GM19238 (cell line): ENCODE measurements around the gene FMC1.
"Not testable (repeated sequence)": the region's sequence is repeated elsewhere in the genome, so short reads cannot be mapped to it uniquely, and the experiment has no call there.

Experiments
- DNase-seq: peaks from one replicate; pipeline ENCODE4 v3.0.0; 2011; ENCODE audit warnings: low spot score; ENCODE audit not compliant: insufficient read length

FMC1 gene

GRCh38 chr7:139341058-139341775 is at the start of gene FMC1:
TSS of gene FMC1 (plus strand) at chr7:139341337. CDS start at chr7:139341385, 48 bp downstream.
- peak; percentile 32 for DNase-seq

- DNase-seq, result no peak
Measured at GRCh38 chr7:139292821-139293220, 48.3 kb upstream of the FMC1 start.

- DNase-seq, result no peak
Measured at GRCh38 chr7:139293534-139293933, 47.6 kb upstream of the FMC1 start.

GRCh38 chr7:139294241-139294640 is 46.9 kb upstream of the FMC1 start:
- DNase-seq, result no peak

GRCh38 chr7:139294951-139295575 is 46.1 kb upstream of the FMC1 start:
- no peak for DNase-seq

GRCh38 chr7:139297795-139298194 is 43.3 kb upstream of the FMC1 start:
- no peak for DNase-seq

- DNase-seq, result no peak
Measured at GRCh38 chr7:139299296-139299695, 41.8 kb upstream of the FMC1 start.

GRCh38 chr7:139300390-139300789 is 40.7 kb upstream of the FMC1 start:
- no peak for DNase-seq

- DNase-seq, result no peak
Measured at GRCh38 chr7:139304517-139304916, 36.6 kb upstream of the FMC1 start.

GRCh38 chr7:139317939-139318505 is 23.1 kb upstream of the FMC1 start:
- no peak for DNase-seq

- no peak for DNase-seq
Measured at GRCh38 chr7:139321071-139321745, 19.9 kb upstream of the FMC1 start.

- not testable (repeated sequence) for DNase-seq
Measured at GRCh38 chr7:139324709-139325108, 16.4 kb upstream of the FMC1 start.

- DNase-seq, result no peak
Measured at GRCh38 chr7:139328375-139328774, 12.8 kb upstream of the FMC1 start.

- no peak for DNase-seq
Measured at GRCh38 chr7:139329119-139329518, 12.0 kb upstream of the FMC1 start.

- DNase-seq, result no peak
Measured at GRCh38 chr7:139330333-139331030, 10.7 kb upstream of the FMC1 start.

- no peak for DNase-seq
Measured at GRCh38 chr7:139332697-139333359, 8.3 kb upstream of the FMC1 start.

GRCh38 chr7:139333443-139333842 is 7.7 kb upstream of the FMC1 start:
- not testable (repeated sequence) for DNase-seq

- DNase-seq, result no peak
Measured at GRCh38 chr7:139334399-139335150, 6.6 kb upstream of the FMC1 start.

GRCh38 chr7:139339025-139339424 is 2.1 kb upstream of the FMC1 start:
- no peak for DNase-seq

- no peak for DNase-seq
Measured at GRCh38 chr7:139339698-139340036, 1.5 kb upstream of the FMC1 start.
